Stimulated activated naive CD4-positive, alpha-beta T cell (primary cell): Measurements from ENCODE around the gene CTRL.
"Not testable (repeated sequence)": the region's sequence is repeated elsewhere in the genome, so short reads cannot be mapped to it uniquely, and the experiment has no call there.

ENCODE experiments used
- DNase-seq, 6 experiments: peaks; one replicate each; lab custom pipeline; 2025; lab: John Stamatoyannopoulos, UW

The CTRL gene

GRCh38 chr16:67931712-67932461, at the start of gene CTRL:
TSS of gene CTRL (minus strand) at chr16:67931862. CDS start at chr16:67931852, 10 bp downstream.
- DNase-seq, result no peak

- no peak for DNase-seq
Observed at GRCh38 chr16:67979955-67980678, 48.5 kb upstream of the CTRL start, which contains the start of gene DPEP3. TSS of gene DPEP3 (minus strand) at chr16:67980499. CDS start at chr16:67980380, 119 bp downstream.

GRCh38 chr16:67977469-67978227, 46.0 kb upstream of the CTRL start:
- no peak for DNase-seq

- no peak for DNase-seq
Observed at GRCh38 chr16:67977005-67977404, 45.3 kb upstream of the CTRL start.

GRCh38 chr16:67976205-67976604, 44.5 kb upstream of the CTRL start:
- DNase-seq, result no peak

GRCh38 chr16:67975321-67976105, 43.9 kb upstream of the CTRL start:
- DNase-seq, result no peak

- not testable (repeated sequence) for DNase-seq
Observed at GRCh38 chr16:67972285-67972684, 40.6 kb upstream of the CTRL start.

GRCh38 chr16:67971111-67971510, 39.4 kb upstream of the CTRL start:
- DNase-seq, result no peak

- peak in 1 of 6 experiments; percentile 24 for DNase-seq
Observed at GRCh38 chr16:67969254-67970039, 37.8 kb upstream of the CTRL start.

GRCh38 chr16:67968400-67969253, 37.0 kb upstream of the CTRL start, which contains the start of gene SLC12A4:
TSS of gene SLC12A4 (minus strand) at chr16:67968637. CDS start at chr16:67968553, 84 bp downstream.
- peak; percentile 71 to 88 (median 81) for DNase-seq

- peak in 3 of 6 experiments; percentile 41 to 53 (median 47) for DNase-seq
Observed at GRCh38 chr16:67967958-67968399, 36.3 kb upstream of the CTRL start.

GRCh38 chr16:67967183-67967957, 35.7 kb upstream of the CTRL start:
- DNase-seq, result peak in 1 of 6 experiments; percentile 41

GRCh38 chr16:67966549-67967182, 35.0 kb upstream of the CTRL start:
- DNase-seq, result no peak

- DNase-seq, result no peak
Observed at GRCh38 chr16:67965668-67966548, 34.2 kb upstream of the CTRL start.

GRCh38 chr16:67964477-67965131, 32.9 kb upstream of the CTRL start:
- no peak for DNase-seq

GRCh38 chr16:67963662-67964321, 32.1 kb upstream of the CTRL start:
- DNase-seq, result no peak
